GM21825 (cell line): ENCODE measurements around the gene ARL5A.

Experiments used
- ATAC-seq: cut with Tn5 transposase; IDR thresholded peaks from one replicate; pipeline ENCODE4 v1.9.1; 2021; ENCODE audit warnings: mild to moderate bottlenecking, moderate library complexity; ENCODE audit not compliant: unreplicated experiment

The ARL5A gene

DNA sequence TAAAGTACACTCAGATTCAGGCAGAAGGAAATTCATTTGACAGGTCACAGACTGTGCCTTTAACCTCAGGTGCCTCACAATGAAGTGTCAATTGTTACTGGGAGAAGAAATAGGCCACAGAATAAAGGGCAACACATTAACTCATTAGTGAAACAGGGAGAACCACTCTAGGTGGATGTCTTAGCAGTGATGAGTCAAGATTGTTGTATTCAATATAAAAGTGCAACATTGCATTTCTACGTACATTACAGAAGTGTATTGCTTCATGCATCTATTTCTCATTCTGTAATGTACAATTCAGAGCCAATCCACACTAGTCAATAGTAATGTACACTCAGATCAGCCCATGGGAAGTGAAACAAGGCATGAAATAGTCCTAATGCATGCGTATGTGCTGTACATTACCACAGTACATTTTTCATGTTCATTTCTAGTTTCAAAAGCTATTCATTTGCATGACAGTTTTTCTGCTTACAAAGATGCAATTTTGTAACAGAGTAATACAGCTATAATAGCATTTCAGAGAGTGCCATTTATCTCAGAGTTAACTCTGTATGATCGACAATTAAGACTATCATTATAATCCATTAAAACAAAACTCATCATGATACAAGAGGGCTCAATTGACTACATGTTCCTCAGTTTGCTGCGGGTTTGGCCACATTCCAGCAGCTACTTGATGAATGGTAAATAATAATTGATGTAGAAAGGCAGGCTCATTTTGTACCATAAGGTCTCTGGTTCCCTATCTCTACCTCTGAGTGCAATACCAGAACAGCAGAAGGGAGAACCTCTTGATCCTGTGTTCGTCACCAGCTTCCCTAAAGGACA lies 12.2 kb upstream of the ARL5A start:
- ATAC-seq = peak; percentile 98

DNA sequence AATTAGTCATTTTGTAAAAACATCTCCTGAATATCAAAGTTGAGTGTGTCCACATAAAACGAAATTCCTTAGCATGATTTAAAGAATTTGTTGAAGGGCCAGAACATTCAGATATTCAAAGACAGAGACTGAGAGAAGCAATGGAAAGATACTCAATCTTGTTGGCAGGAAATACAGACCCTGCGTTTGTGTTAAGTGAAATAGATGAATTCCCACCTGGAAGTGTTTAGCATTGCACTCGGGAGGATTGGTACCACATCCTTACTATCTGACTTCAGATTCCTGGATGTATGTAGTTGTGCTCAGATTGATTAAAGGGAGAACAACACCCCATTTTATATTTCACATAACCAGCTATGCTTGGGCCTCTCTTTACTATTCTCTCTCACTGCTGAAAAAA lies 9.7 kb upstream of the ARL5A start:
- ATAC-seq = no peak

DNA sequence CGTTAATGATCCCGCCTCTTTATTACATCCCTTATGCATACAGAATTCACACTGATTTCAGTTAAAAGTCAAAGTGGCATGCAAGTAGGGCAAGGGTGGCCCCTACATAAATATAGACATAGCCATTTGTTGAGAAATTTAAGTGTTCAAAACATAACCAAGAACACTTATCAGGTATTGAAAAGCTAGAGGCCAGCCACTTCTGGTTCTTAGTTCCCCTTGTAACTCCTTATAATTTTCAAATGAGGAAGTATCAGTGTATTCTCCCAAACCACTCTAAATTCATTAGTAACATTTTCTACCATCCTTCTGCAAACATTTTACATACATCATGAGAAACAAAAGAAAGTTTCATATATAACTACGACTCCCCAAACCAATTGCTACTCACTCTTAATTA lies 5.8 kb upstream of the ARL5A start:
- peak; percentile 52 for ATAC-seq

- ATAC-seq = no peak
These were observed 2.7 kb upstream of the ARL5A start for GRCh38 chr2:151830961-151831360.

GRCh38 chr2:151828890-151829324 lies 686 bp upstream of the ARL5A start:
- no peak for ATAC-seq

DNA sequence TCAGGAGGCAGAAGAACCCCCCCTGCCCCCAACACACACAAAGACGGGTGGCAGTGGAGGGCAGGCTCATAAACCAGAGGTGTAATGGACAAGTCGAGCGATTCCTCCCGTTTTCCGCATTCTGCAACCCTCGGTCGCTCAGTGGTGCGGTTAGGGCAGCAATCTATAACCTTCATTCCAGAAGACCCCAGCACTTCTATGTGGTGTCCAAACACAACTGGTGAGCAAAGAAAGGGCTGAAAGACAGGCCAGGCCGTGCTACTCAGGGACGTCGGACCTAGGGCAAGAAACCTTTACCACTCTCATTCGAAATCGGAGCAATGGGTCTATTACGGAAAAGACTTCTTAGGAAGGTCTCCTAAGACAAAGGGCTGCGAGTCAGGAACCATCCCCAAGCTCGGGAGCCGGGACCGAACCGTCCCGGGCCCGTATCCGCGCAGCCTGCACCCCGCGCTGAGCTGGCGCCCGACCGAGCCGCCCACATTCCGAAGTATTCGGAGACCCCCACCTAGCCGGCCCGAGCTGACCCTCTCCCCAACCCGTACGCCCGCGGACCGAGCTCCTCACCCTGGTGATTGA lies 568 bp downstream of the ARL5A start:
- peak; percentile 10 for ATAC-seq

- ATAC-seq = no peak
These were observed 1.5 kb downstream of the ARL5A start for GRCh38 chr2:151826737-151827157.

DNA sequence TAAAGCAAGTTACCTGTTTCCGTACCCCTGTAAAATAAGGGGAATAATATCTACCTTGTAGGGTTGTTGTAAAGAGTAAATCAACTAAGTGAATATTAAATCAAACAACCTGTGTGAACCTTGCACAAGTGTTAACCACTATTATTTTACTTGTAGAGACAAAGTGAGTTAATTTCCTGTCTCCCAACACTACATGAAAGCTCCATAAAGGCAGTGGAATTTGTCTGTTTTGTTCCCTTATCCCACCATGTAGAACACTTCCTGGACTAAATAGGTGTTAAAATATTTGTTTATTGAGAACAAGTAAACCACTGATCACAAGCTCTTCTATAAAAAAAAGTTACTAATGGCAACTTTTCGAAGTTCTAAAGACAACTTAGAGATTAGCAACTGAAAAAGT lies 3.3 kb downstream of the ARL5A start:
- ATAC-seq = no peak

DNA sequence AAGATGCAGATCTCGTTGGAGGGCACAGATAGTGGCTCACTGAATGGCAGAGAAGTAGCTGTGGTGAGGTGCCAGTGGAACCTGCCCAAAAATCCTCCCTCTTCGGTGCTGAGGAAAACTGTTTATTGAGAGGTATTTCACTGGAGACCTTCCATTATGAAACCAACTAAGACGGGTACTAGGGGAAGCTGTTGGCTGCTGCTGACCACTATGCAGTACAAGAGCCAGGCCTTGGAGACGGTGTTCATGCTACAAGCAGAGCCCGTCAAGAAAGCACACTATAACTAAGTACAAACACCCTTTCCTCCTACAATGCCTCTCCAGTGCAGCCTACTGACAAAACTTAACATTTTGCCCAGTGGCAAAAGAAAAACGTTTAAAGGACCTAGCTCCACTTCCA lies 4.6 kb downstream of the ARL5A start:
- ATAC-seq = no peak

DNA sequence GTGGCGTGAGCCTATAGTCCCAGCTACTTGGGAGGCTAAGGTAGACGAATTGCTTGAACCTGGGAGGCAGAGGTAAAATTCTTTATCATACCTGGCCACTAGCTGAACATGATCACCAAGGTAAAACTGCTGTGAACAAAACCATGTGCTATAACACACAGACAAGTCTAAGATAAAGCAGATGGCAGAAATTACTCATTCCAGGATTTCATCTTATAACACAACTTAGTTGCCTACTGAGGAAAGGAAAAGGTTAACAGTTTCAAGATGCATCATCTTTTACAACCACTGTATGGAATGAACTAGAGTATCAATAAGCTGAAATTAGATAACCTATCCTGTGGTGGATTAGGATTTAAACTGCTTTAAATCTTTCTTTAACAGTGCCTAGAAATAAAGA lies 8.3 kb downstream of the ARL5A start:
- ATAC-seq = no peak

DNA sequence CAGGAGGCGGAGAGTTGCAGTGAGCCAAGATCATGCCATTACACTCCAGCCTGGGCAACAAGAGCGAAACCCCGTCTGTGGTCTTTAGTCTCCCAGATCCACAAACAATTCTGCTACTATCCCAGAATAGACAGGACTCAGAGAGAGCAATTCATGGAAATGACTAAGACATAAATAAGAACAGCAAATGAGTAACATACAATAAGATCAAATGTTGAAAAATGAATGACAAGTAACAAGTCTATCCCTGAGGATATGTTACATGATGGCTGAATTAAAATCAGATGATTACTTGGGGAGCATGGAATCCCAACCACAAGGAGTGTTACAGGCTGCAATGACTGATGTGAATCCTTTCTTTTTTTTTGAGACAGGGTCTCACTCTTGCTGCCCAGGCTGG lies 10.3 kb downstream of the ARL5A start:
- no peak for ATAC-seq

- ATAC-seq = no peak
These were observed 11.4 kb downstream of the ARL5A start for GRCh38 chr2:151816843-151817242.

- no peak for ATAC-seq
These were observed 12.3 kb downstream of the ARL5A start for GRCh38 chr2:151815821-151816489.

GRCh38 chr2:151810489-151810888 lies 17.7 kb downstream of the ARL5A start:
- ATAC-seq = no peak

- ATAC-seq = no peak
These were observed 19.2 kb downstream of the ARL5A start for GRCh38 chr2:151809073-151809383.

DNA sequence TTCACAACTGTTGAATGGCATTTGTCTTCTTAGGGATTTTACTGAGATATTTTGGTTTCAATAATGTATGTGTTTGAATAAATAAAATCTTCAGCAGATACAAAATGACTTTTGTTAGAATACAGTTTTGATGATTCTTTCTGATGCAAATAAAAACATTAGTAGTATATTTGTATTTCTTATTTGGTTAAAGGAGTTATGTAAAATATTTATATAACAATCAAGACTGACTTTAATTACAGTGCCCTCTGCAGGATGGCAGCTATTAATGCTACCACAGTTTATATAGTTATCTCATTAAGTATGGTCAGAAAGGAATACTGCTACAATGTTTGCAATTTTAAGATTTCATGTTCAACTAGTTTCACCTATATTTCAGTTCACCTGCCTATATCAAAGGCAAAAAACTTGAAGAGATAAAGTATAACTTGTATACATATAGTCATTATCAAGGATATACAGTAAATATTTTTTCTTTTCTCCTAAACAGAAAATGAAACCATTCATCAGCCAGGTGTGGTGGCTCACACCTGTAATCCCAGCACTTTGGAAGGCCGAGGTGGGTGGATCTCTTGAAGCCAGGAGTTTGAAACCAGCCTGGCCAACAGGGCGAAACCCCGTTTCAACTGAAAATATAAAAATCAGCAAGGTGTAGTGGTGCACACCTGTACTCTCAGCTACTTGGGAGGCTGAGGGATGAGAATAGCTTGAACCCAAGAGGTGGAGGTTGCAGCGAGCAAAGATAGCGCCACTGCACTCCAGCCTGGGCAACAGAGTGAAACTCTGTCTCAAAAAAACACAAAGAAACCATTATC lies 19.8 kb downstream of the ARL5A start:
- ATAC-seq = no peak

- ATAC-seq = no peak
These were observed 22.3 kb downstream of the ARL5A start for GRCh38 chr2:151805961-151806360.

DNA sequence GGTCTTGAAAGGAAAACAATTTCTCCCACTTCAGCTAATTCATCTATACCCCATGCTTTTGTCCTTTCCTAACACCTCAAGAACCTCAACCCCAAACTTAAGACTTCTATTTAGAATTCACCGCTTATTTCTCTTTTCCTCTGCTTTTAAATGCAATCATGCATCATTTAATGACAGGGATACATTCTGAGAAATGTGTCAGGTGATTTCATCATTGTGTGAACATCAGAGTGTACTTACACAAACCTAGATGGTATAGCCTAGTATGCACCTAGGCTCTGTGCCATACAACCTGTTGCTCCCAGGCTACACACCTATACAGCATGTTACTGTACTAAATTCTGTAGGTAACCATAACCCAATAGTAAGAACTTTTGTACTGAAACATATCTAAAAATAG lies 22.9 kb downstream of the ARL5A start:
- no peak for ATAC-seq

GRCh38 chr2:151803811-151804210 lies 24.4 kb downstream of the ARL5A start:
- ATAC-seq = no peak

GRCh38 chr2:151802315-151802714 lies 25.9 kb downstream of the ARL5A start:
- ATAC-seq = no peak

GRCh38 chr2:151799886-151800292 lies 28.3 kb downstream of the ARL5A start:
- ATAC-seq = no peak
